ENCODE results near the gene ATP6V1G2.
"Not testable (repeated sequence)": the region's sequence is repeated elsewhere in the genome, so short reads cannot be mapped to it uniquely, and the experiment has no call there.

Gene ATP6V1G2

DNA sequence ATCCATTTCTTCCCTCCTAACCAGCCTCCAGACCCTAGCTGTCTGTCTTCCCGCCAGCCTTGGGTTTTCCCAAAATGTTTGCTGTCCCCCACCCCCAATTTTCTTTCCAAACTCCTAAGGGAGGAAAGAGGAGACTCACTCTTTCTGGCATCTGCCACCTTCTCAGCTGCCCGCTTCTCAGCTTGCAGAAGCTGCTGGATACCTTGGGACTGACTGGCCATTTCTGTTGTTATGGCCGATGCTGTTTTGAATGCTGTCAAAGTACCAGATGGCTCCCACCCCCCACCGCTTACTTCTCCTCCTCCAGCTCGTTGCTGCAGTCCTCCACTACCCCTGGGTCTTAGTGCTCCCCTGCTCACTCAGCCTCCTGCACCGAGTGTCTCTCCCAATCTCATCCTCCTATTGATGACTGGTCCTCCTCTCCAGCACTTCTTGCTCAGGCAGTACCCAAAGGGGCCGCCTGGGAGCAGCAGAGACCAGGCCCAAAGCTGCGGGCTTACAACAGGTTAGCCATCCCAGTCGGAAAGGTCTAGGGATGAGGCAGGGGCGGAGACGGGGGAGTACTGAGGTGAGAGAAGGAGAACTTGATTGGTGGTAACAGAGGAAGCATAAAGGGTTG is at the start of gene ATP6V1G2:
ATP6V1G2 (minus strand) TSS at position 270 of the 619 bp plus-strand sequence; CDS start at position 221, 49 bp downstream.
- DNase-seq, result peak; percentile 98

DNA sequence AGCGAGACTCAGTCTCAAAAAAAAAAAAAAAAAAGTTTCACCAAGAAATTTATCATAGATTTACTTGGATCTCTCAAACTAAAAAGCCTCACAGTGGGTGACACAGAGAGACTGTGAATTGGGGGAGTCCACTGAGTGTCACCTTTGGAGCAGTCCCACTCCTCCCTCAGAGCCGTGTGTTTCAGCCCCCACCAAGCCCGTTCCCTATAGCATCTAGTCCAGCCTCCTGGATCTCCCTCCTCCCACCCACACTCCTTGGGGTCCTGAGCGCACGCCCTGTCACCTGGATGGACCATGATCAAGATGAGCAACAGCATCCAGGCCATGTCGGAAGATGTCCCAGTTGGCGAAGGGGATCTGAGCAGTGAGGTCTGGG is 46.0 kb upstream of the ATP6V1G2 start:
- DNase-seq, result no peak

DNA sequence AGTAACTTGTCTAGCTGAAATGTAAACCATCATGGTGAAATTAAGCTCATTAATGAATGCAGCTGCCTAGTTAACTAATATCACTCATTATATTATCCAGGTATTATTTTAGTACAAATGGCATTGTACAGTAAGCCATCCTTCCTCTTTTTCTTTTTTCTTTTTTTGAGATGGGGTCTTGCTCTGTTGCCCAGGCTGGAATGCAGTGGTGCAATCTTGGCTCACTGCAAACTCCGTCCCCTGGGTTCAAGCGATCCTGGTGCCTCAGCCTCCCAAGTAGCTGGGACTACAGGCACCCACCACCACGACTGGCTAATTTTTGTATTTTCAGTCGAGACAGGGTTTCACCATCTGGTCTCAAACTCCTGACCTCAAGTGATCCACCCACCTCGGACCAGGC is 44.3 kb upstream of the ATP6V1G2 start:
- DNase-seq, result not testable (repeated sequence)

DNA sequence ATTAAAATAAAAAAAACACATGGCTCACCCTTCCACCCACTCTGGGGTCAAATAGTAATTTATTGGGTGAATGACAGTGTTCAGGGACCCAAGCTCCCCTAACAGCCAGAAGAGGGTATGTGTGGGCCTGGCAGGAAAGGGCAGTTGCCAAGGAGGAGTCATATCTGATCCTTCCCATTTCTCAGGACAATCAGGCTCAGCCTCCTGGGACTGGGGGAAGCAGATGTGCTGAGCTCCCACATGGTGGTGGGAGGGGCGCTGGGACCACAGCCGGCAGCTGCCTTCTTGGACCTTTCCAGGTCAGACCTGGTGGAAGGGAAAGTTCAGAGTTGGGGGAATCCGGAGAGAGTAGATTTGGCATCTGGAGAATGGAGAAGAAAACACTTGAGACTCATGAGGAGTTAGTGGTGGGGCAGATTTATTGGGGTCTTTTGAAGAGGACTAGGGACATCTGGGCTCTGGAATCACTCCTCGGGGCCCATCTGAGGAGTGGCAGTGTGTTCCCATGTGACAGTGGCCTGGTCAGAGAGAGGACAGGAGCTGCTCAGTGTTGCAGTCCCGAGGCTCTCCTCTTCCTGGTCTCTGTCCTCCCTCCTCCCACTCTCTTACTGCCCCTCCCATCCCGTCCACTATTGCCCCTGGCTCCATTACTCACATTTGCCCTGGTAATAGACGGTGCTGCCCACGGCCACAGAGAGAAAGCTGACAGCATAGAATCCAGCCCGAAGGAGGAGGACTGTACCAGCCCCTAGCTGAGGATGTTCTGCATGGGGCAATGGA is 42.7 kb upstream of the ATP6V1G2 start:
- DNase-seq, result no peak

DNA sequence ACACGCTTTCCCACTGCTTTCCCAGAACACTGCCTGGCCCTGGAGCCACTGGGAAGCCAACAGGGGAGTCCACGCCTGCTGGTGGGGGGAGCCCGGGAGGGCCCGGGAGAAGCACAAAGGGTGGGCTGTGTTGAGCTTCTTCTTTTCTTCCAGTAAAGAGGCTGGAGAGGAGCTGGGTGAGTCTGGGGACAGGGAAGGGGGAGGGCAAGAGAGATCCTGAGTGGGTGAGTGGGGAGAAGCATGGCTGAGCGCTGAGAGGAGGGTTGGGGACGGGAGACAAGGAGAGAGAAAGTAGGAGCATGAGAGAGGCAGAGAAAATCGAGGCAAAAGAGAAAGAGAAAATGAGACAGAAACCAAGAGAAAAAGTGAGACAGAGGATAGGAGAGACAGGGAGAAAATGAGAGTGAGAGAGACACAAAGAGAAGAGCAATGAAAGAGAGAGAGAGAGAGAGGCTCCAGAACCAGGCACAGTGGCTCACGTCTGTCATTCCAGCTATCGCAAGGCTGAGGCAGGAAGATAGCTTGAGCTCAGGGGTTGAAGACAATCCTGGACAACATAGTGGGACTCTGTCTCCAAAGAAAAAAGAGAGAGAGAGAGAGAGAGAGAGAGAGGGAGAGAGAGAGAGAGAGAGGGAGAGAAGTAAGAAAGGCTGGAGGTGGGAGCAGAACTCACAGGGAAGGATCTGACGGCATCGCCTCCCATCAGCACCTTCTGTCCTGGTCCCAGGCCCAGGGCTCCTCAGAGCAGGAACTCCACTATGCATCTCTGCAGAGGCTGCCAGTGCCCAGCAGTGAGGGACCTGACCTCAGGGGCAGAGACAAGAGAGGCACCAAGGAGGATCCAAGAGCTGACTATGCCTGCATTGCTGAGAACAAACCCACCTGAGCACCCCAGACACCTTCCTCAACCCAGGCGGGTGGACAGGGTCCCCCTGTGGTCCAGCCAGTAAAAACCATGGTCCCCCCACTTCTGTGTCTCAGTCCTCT is 41.7 kb upstream of the ATP6V1G2 start:
- no peak for DNase-seq

DNA sequence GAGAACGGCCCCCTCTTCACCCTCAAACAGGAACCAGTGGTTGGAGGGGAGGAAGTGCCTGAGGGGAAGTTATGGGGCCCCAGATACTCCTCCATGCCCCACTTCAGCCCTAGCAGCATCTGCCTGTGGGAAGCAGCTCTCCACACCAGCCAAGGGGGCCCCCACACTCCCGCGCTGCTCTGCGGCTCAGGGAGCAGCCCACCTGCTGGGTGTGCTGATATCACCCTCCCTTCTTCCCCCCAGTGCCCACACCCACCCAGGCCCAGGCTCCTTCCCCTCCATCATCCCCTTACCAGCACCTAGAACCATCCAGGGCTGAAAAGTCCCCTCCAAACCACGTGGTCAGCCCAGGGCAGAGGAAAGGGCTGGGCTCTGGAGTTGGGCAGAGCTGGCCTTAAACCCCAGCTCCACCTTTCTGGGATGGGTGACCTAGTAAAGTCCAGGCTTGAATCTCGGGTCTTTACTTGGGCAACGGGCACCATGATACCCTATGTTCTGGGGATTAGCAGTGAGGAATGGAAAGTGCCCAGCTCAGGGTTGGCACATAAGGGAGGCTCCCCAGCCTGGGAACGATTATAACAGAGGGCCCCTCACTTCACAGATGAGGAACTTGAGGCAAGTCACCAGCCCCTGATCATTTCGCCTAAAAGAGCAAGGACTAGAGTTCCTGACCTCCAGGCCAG is 40.3 kb upstream of the ATP6V1G2 start:
- no peak for DNase-seq

DNA sequence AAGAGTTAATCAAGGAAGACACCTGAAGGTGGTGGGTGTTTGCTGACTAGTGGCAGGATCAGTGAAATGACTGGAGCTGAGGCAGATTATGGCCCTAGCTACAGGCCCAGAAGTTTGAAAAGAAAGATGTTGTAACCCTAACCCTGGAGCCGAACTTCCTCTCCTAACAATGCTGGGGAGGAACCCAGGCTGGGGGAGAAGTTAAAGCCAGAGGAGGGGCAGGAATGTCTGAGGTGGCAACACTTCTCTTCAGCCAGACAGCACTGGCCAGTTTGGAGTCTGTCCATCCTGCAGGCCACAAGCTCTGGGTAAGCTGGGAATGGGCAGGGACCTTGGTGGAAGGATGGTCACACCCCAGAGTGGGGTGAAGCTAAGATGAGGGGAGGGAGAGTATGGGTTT is 39.6 kb upstream of the ATP6V1G2 start, which contains the start of gene LST1:
LST1 (plus strand) TSS at position 270 of the 400 bp plus-strand sequence. CDS start 1,023 bp downstream, outside the sequence.
- no peak for DNase-seq

DNA sequence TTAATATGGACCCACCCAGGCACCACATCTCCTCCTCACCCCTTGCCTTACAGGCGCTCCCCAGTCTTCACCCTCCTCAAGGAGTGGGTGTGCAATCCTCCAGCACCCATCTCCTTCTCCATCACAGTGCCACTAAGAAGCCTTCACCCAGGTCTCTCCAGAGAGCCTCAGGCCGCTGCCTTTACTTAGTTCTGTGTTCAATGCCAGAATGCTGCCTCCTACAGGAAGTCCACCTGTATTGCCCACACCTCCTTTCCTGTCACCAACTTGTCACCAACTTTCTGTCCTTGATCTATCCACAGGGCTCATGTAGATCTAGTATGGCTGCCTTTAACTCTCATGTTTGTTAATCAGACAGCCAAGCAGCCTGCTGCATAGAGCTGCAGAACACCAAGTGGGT is 39.1 kb upstream of the ATP6V1G2 start:
- DNase-seq, result no peak

DNA sequence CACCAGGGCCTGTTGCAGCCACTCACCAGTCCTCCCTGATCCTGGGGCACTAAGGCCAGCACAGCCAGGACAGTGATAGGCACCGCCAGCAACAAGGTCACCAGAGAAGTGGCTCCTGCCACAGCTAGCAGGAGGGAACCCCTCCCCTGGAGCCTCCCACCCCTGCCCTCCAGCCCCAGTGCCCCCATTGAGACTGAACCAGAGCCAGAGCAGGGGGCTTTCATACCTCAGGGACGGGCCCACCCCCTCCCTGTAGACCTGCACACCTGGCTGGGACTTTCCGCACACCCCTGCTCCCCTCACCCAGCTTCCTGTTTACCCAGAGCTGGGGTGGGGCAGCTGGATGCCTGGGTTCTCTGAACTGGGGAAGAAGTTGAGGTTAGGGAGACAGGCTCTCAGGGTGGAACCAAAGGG is 35.8 kb upstream of the ATP6V1G2 start, which contains the start of gene LTB:
LTB (minus strand) TSS at position 195 of the 414 bp plus-strand sequence; CDS start at position 188, 7 bp downstream.
- no peak for DNase-seq

DNA sequence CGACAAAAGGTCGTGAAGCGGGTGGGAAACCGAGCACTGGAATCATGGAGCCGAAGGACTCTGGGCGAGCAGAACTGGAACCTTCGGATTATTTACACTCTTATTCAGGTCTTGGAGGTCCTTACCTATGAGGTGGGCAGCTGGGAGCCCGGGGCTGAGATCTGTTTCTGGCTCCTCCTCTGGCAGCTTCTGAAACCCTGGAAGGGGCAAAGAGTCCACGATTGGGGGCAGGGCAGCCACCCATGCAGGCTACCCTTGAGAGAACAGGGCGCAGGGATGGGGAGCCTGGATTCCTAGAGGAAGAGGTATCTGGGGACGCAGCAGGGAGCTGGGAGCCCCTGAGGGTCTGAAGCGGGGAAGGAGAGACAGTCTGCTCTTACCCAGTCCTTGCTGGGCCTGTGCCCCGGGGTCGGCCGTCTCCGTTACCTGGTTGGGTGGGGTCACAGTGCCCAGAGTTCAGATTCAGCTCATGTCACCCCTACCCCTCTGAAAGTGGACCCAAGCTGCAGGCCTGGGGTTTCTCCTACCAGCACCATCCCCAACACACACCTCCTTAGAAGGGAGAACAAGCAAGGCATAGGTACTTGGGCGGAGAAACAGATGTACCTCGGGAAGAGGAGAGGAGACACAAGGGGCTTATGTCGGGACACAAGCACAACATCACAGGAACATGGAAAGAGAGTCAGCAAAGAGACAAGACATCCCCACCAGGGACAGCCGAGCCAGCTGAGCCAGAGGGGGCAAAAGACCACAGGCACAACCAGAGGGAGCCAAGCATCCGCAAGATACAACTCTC is 35.2 kb upstream of the ATP6V1G2 start:
- DNase-seq, result no peak

DNA sequence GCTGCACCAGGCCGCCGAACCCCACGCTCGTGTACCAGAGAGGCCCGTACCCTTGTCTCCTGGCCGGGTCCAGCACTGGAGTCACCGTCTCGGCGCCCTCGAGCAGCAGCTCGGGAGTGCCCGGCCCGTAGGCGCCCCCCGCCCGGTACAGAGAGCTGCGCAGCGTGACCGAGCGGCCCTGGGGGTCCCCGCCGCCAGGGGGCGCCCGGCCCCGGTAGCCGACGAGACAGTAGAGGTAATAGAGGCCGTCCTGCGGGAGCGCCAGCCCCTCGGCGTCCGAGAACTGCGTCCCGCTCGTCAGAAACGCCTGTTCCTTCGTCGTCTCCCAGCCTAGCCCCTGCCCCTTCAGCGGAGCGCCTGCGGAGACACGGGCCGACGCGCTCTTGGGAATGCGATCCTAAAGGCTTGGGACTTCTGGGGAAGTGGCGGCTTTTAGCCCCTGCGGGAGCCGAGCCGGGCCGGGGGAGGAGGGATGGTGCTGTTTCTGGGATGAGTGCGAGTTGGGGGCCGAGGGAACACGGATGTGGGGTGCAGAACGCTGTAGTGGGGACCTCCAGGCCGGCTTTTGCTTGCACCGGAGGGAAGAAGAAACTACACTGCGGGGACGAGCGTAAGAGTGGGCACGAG is 34.5 kb upstream of the ATP6V1G2 start:
- peak; percentile 66 for DNase-seq

DNA sequence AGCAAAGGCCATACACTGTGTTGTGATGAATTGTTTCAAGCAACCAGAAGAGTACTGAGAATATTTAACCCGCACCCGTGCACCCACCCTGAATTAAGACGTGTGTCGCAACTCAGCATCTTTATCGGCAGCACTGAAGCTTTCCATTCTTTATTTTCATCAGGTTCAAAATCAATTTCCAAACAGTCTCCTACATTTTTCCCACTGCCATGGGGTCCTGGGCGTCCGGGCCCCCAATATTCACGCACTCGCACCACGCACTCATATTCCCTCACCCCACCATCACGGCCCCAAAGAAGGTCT is 34.0 kb upstream of the ATP6V1G2 start:
- no peak for DNase-seq

DNA sequence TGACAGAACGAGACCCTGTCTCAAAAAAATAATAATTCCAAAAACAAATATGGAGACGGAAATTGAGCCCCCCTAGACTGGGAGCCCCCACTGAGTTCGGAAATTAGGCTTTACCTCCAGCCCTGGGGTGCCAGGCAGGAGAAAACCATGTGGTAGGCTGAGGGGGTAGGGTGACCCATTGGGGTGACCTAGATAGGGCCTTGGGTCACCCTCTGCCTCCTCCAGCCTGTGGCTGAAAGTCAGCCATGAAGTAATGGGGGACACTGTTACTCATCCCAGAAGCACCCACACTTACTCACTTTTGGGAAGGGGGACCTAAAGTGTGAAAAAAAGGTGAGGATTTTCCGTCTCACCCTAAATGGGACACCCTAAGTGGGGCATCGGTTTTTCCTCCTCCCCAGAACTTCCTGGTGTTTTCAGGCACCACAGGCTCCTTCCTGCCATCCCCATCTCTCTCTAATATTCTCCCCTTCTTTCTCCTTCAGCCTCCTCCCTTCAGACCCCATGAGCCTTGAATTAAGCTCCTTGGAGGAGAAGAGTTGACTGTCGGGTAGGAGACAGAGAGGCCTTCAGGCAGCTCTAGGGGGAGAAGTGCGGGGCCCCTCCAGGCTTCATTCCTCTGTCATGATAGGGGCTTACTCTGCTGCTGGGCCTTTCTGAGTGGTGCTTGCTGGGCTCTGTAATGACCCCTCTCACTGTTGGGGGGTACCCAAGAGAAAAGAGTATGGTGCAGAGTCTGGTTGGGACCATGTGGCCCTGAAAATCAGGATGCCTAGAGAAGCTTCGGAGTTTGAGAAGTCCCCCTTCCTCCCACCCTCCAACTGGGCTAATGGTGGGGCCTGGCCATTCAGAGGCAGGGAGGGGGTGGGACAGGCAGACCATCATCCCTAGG is 33.4 kb upstream of the ATP6V1G2 start:
- no peak for DNase-seq

DNA sequence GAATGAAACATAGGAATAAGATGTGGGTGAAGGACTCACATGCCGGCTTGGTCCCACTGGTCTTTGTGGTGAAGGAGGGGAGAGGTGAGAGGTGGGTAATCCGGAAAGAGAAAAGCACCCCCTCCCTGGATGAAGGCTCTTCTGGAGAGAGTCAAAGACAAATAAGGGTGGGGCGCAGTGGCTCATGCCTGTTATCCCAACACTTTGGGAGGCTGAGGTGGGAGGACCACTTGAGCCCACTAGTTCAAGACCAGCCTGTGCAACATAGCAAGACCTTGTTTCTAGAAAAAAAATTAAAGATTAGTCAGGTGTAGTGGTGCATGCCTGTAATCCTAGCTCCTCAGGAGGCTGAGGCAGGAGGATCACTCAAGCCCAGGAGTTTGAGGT is 32.7 kb upstream of the ATP6V1G2 start:
- no peak for DNase-seq

DNA sequence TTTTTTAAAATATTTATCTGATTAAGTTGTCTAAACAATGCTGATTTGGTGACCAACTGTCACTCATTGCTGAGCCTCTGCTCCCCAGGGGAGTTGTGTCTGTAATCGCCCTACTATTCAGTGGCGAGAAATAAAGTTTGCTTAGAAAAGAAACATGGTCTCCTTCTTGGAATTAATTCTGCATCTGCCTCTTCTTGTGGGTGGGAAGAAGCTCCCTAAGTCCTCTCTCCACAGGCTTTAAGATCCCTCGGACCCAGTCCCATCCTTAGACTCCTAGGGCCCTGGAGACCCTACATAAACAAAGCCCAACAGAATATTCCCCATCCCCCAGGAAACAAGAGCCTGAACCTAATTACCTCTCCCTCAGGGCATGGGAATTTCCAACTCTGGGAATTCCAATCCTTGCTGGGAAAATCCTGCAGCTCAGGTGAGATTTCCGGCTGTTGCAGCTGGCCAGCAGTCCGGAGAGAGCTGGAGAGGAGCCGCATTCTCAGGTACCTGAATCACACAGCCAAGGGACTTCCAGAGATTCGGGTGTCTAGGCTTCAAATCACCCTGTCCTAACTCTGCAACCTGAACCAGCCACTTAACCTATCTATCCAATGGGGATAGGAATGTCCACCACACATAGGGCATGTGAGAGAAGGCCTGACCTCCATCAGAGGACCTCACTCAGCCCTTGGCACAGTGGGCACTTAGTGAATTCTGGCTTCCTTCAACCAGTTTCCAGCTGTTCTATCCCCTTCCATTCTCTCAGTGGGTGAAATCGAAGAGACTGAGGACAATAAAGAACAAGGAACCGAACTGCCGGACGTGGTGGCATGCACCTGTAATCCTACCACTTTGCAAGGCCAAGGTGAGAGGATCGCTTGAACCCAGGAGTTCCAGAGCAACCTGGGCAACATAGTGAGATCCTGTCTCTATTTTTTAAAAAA is 32.0 kb upstream of the ATP6V1G2 start:
- no peak for DNase-seq

DNA sequence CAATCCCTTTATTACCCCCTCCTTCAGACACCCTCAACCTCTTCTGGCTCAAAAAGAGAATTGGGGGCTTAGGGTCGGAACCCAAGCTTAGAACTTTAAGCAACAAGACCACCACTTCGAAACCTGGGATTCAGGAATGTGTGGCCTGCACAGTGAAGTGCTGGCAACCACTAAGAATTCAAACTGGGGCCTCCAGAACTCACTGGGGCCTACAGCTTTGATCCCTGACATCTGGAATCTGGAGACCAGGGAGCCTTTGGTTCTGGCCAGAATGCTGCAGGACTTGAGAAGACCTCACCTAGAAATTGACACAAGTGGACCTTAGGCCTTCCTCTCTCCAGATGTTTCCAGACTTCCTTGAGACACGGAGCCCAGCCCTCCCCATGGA is 31.2 kb upstream of the ATP6V1G2 start:
- DNase-seq, result no peak

DNA sequence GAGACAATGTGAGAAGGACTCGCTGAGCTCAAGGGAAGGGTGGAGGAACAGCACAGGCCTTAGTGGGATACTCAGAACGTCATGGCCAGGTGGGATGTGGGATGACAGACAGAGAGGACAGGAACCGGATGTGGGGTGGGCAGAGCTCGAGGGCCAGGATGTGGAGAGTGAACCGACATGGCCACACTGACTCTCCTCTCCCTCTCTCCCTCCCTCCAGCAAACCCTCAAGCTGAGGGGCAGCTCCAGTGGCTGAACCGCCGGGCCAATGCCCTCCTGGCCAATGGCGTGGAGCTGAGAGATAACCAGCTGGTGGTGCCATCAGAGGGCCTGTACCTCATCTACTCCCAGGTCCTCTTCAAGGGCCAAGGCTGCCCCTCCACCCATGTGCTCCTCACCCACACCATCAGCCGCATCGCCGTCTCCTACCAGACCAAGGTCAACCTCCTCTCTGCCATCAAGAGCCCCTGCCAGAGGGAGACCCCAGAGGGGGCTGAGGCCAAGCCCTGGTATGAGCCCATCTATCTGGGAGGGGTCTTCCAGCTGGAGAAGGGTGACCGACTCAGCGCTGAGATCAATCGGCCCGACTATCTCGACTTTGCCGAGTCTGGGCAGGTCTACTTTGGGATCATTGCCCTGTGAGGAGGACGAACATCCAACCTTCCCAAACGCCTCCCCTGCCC is 30.6 kb upstream of the ATP6V1G2 start:
- DNase-seq, result no peak

DNA sequence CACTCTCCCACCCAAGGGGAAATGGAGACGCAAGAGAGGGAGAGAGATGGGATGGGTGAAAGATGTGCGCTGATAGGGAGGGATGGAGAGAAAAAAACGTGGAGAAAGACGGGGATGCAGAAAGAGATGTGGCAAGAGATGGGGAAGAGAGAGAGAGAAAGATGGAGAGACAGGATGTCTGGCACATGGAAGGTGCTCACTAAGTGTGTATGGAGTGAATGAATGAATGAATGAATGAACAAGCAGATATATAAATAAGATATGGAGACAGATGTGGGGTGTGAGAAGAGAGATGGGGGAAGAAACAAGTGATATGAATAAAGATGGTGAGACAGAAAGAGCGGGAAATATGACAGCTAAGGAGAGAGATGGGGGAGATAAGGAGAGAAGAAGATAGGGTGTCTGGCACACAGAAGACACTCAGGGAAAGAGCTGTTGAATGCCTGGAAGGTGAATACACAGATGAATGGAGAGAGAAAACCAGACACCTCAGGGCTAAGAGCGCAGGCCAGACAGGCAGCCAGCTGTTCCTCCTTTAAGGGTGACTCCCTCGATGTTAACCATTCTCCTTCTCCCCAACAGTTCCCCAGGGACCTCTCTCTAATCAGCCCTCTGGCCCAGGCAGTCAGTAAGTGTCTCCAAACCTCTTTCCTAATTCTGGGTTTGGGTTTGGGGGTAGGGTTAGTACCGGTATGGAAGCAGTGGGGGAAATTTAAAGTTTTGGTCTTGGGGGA is 29.7 kb upstream of the ATP6V1G2 start:
- DNase-seq, result peak; percentile 54
